CD4-positive, alpha-beta T cell (primary cell): Measurements from ENCODE around the gene ZFAND6. TPM values are rescaled to one million over a fixed set of nuclear protein-coding genes. Genes with fewer than 3 reads are reported as not detected.
"Not testable (repeated sequence)": the region's sequence is repeated elsewhere in the genome, so short reads cannot be mapped to it uniquely, and the experiment has no call there.

Experiments
- ATAC-seq: fragments of 200-7000 bp; cut with Tn5 transposase; one replicate; pipeline ENCODE4 v1.10.0; 2022; ENCODE audit warnings: mild to moderate bottlenecking; ENCODE audit not compliant: poor library complexity
- CTCF ChIA-PET: fragments of 350-600 bp; sonication (Branson Sonifier 250); formaldehyde crosslinking; loops from one replicate; lab custom pipeline; 2021; ENCODE audit warnings: antibody characterized with exemption, inconsistent platforms; lab: Charles Lee
- POLR2A ChIA-PET: fragments of 350-600 bp; sonication (Branson Sonifier 250); formaldehyde crosslinking; loops from one replicate; lab custom pipeline; 2021; ENCODE audit warnings: antibody characterized with exemption, inconsistent platforms; lab: Charles Lee
- DNase-seq, 14 experiments: peaks; one replicate each; pipeline ENCODE4 v3.0.0-alpha.2; 2013 to 2020; ENCODE audit warnings: mixed read lengths in 2 of 14
- H3K27ac ChIP-seq, 2 donors: one replicate each; pipeline versions ENCODE4 v1.5.1 to v1.7.0; 2013; ENCODE audit warnings: low read length in 2 of 2, low read depth in 1 of 2, mild to moderate bottlenecking in 1 of 2
- H3K27me3 ChIP-seq, 2 experiments: 1 replicate in 1 of 2; 2 replicates in 1 of 2; pipeline versions ENCODE4 v1.6.1 to v1.7.0; 2013; ENCODE audit warnings: low read length in 2 of 2, control low read depth in 1 of 2, mild to moderate bottlenecking in 1 of 2, moderate library complexity in 1 of 2; ENCODE audit not compliant: insufficient read depth in 2 of 2, control insufficient read depth in 1 of 2
- H3K36me3 ChIP-seq: one replicate; pipeline ENCODE4 v1.6.1; 2013; ENCODE audit warnings: low read length, control low read depth; ENCODE audit not compliant: insufficient read depth
- H3K4me1 ChIP-seq: one replicate; pipeline ENCODE4 v1.6.1; 2013; ENCODE audit warnings: low read length, control low read depth; ENCODE audit not compliant: insufficient read depth
- H3K4me3 ChIP-seq: one replicate; pipeline ENCODE4 v1.5.1; 2013; ENCODE audit warnings: mild to moderate bottlenecking, low read length, moderate library complexity
- H3K9me3 ChIP-seq, 2 experiments: 1 replicate in 1 of 2; 2 replicates in 1 of 2; pipeline versions ENCODE4 v1.6.1 to v1.7.0; 2013; ENCODE audit warnings: low read length in 2 of 2, mild to moderate bottlenecking in 2 of 2, control low read depth in 1 of 2, moderate library complexity in 1 of 2; ENCODE audit not compliant: control insufficient read depth in 1 of 2, insufficient read depth in 1 of 2
- H3K27ac Mint-ChIP-seq: one replicate; pipeline ENCODE4 v1.8.0; 2020; ENCODE audit warnings: mixed read lengths
- H3K27me3 Mint-ChIP-seq: one replicate; pipeline ENCODE4 v1.8.0; 2021; ENCODE audit warnings: mixed read lengths
- H3K36me3 Mint-ChIP-seq: one replicate; pipeline ENCODE4 v1.8.0; 2021; ENCODE audit warnings: low read depth, mixed read lengths
- H3K4me1 Mint-ChIP-seq: one replicate; pipeline ENCODE4 v1.8.0; 2021; ENCODE audit warnings: low read depth, mixed read lengths
- H3K4me3 Mint-ChIP-seq: one replicate; pipeline ENCODE4 v1.8.0; 2020; ENCODE audit warnings: mild to moderate bottlenecking, mixed read lengths
- H3K9me3 Mint-ChIP-seq: one replicate; pipeline ENCODE4 v1.8.0; 2020; ENCODE audit warnings: mixed read lengths
- CTCF ChIP-seq: fragments of 200-600 bp; IDR thresholded peaks from one replicate; pipeline ENCODE4 v1.8.0; 2022; ENCODE audit warnings: antibody characterized with exemption, mild to moderate bottlenecking
- intact Hi-C, 2 experiments: fragments of 100-400 bp; cut with DNase I in 1 of 2; cut with micrococcal nuclease in 1 of 2; formaldehyde crosslinking; loops; one replicate each; pipeline versions ENCODE4 v1.15.1 to v1.9.0; 2023 to 2025; cut with DNase I, micrococcal nuclease
- total RNA-seq, 174 experiments: library from RNA in 2 of 174; stranded (reverse) in 2 of 174; gene quantifications; one replicate each; pipeline ENCODE4 v1.2.3 and lab custom pipeline; 2021 to 2026

ZFAND6 gene
- total RNA-seq, 2 experiments from 2014 or later: 65.5 to 69.2 TPM

- DNase-seq: no peak
- ChIA-PET CTCF (no interaction called here), POLR2A (interaction anchor here (0.8 kb wide), 1 partner anchor 83 kb away, joined by 3 read pairs; no protein-coding TSS in a partner anchor)
- Mint-ChIP-seq H3K27ac (no peak overlapping the region), H3K4me3 (no peak overlapping the region), H3K4me1 (no peaks in the 10 kb centered on the region), H3K9me3 (no peaks in the 10 kb centered on the region), H3K36me3 (no peaks in the 10 kb centered on the region), H3K27me3 (no peaks in the 10 kb centered on the region)
- intact Hi-C loops: no loop called here
- no peak overlapping the region for H3K4me3 ChIP-seq
- H3K27me3 ChIP-seq: no peaks in the 10 kb centered on the region
- TF ChIP-seq CTCF: no peak
- ATAC-seq: no peak
- H3K36me3 ChIP-seq: no peaks in the 10 kb centered on the region
- no peak overlapping the region for H3K27ac ChIP-seq
- H3K9me3 ChIP-seq: no peaks in the 10 kb centered on the region
- no peaks in the 10 kb centered on the region for H3K4me1 ChIP-seq
Measured at GRCh38 chr15:80011596-80011995, 47.9 kb upstream of the ZFAND6 start.

- H3K36me3 Mint-ChIP-seq: no peaks in the 10 kb centered on the region
- DNase-seq (no peak), ATAC-seq (no peak)
Measured at GRCh38 chr15:80012060-80012726, 47.3 kb upstream of the ZFAND6 start.

GRCh38 chr15:80014186-80014585 lies 45.3 kb upstream of the ZFAND6 start:
- H3K27me3 ChIP-seq, POLR2A ChIA-PET, H3K27me3 Mint-ChIP-seq, intact Hi-C loops, ATAC-seq, H3K36me3 ChIP-seq, H3K4me3 ChIP-seq, H3K36me3 Mint-ChIP-seq, H3K27ac ChIP-seq, H3K4me3 Mint-ChIP-seq, H3K4me1 ChIP-seq, H3K27ac Mint-ChIP-seq, H3K9me3 Mint-ChIP-seq, DNase-seq, H3K9me3 ChIP-seq, H3K4me1 Mint-ChIP-seq, CTCF ChIA-PET: not testable (repeated sequence)

More at GRCh38 chr15:80012060-80012726, 47.3 kb upstream of the ZFAND6 start:
- H3K27ac Mint-ChIP-seq: no peak overlapping the region
- ChIA-PET CTCF (no interaction called here), POLR2A (interaction anchor here (0.8 kb wide), 1 partner anchor 83 kb away, joined by 3 read pairs; no protein-coding TSS in a partner anchor)
- no peaks in the 10 kb centered on the region for H3K4me1 Mint-ChIP-seq
- intact Hi-C loops: no loop called here
- Histone ChIP-seq H3K4me1 (no peaks in the 10 kb centered on the region), H3K36me3 (no peaks in the 10 kb centered on the region), H3K9me3 (no peaks in the 10 kb centered on the region), H3K27ac (no peak overlapping the region), H3K4me3 (no peak overlapping the region), H3K27me3 (no peaks in the 10 kb centered on the region)
- H3K27me3 Mint-ChIP-seq: no peaks in the 10 kb centered on the region
- H3K9me3 Mint-ChIP-seq: no peaks in the 10 kb centered on the region
- H3K4me3 Mint-ChIP-seq: no peak overlapping the region
- no peak for TF ChIP-seq CTCF

- Histone ChIP-seq H3K27ac (no peak overlapping the region), H3K27me3 (no peaks in the 10 kb centered on the region), H3K36me3 (no peaks in the 10 kb centered on the region), H3K4me3 (no peak overlapping the region), H3K4me1 (no peaks in the 10 kb centered on the region), H3K9me3 (no peaks in the 10 kb centered on the region)
- Mint-ChIP-seq H3K27me3 (no peaks in the 10 kb centered on the region), H3K9me3 (no peaks in the 10 kb centered on the region), H3K36me3 (no peaks in the 10 kb centered on the region), H3K27ac (no peak overlapping the region), H3K4me1 (no peaks in the 10 kb centered on the region), H3K4me3 (no peak overlapping the region)
- intact Hi-C loops: no loop called here
- TF ChIP-seq CTCF: no peak
- POLR2A ChIA-PET: no interaction called here
- CTCF ChIA-PET: no interaction called here
- no peak for ATAC-seq
- DNase-seq: no peak
Measured at GRCh38 chr15:80015156-80015555, 44.3 kb upstream of the ZFAND6 start.

GRCh38 chr15:80016506-80016905 lies 43.0 kb upstream of the ZFAND6 start:
- H3K27me3 Mint-ChIP-seq, H3K4me3 ChIP-seq, intact Hi-C loops, H3K36me3 Mint-ChIP-seq, H3K9me3 Mint-ChIP-seq, H3K27ac Mint-ChIP-seq, H3K27ac ChIP-seq, ATAC-seq, DNase-seq, H3K27me3 ChIP-seq, H3K4me1 ChIP-seq, H3K4me3 Mint-ChIP-seq, H3K9me3 ChIP-seq, CTCF ChIA-PET, H3K36me3 ChIP-seq, H3K4me1 Mint-ChIP-seq, POLR2A ChIA-PET: not testable (repeated sequence)
